Raji (cell line): Measurements from ENCODE around the gene SNTB2.

Experiments used
- POLR2A ChIP-seq: IDR thresholded peaks from 2 replicates; pipeline ENCODE4 v1.6.1; 2011; ENCODE audit warnings: low read depth, low read length, control low read depth; ENCODE audit not compliant: insufficient read depth

The SNTB2 gene

GRCh38 chr16:69197573-69197972 lies 10.6 kb downstream of the SNTB2 start:
- TF ChIP-seq POLR2A: no peak

GRCh38 chr16:69199382-69199781 lies 12.4 kb downstream of the SNTB2 start:
- TF ChIP-seq POLR2A: no peak

DNA sequence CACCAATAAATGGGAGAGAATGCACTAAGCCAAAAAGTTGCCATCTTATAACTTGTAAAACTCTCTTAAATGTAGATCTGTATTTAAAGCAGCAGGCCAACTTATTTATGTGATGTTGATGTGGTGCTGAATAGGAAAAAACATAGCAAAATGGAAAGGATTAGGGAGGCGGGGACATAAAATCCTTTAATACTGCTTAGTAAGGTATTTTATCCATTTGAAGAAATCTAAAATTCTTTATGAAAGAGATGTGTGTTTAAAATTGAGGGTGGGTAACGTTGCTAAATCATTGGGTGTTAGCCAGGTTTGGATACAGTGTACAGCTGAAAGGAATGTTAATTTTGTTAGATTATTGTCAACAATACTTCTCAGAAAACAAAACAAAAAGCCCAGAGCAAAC lies 14.3 kb downstream of the SNTB2 start:
- TF ChIP-seq POLR2A: no peak

GRCh38 chr16:69201787-69202186 lies 14.8 kb downstream of the SNTB2 start:
- TF ChIP-seq POLR2A: no peak

DNA sequence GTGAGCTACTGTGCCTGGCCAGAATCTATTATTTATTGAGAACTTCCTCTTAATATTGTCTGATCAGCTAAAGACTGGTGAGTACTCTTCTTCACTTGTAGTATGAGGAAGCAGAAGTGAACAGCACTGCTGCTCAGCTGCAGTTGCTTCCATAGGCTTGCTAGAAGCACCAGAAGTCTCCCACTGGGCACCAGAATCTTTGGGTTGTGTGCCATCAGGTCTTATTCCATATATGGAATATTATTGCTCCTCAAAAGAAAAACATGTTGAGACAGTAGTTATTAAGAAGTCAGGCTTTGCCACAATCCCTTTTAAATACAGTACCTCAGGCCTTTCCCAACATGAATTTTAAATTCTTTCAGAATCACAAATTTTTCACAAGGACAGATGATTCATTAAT lies 17.2 kb downstream of the SNTB2 start:
- TF ChIP-seq POLR2A: no peak

- no peak for TF ChIP-seq POLR2A
Measured at GRCh38 chr16:69209735-69210134, 22.8 kb downstream of the SNTB2 start.

GRCh38 chr16:69217433-69217832 lies 30.5 kb downstream of the SNTB2 start:
- no peak for TF ChIP-seq POLR2A

- no peak for TF ChIP-seq POLR2A
Measured at GRCh38 chr16:69219279-69219678, 32.3 kb downstream of the SNTB2 start.

DNA sequence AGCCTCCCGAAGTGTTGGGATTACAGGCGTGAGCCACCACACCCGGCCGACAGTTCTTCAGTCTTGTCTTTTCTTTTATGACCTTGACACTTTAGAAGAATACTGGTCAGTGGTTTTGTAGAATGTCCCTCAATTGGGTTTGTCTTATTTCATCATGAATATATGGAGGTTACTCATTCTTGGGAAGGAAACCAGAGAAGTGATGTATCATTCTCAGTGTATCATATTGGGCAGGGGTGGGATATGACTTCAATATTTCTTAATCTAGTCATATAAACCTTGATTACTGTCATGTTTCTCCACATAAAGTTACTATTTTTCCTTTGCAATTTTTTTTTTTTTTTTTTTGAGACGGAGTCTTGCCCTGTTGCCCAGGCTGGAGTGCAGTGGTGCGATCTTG lies 36.9 kb downstream of the SNTB2 start:
- no peak for TF ChIP-seq POLR2A

DNA sequence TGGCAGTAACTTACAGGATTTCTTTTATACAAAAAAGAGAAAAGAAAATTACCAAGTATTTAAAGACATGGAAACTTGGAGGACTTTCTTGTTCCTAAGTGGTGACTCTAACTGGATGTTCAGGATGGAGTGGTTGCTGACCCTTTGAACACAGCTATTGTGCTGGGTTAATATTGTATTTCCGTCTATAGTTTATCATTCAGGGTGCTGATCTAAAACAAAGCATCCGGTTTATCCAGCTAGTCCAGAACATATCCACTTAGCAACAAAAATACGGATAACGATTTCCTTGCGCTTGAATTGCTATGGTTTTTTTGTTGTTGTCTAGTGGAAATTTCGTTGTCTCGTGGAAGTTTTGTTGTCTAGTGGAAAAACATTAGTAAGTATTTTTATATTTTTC lies 38.2 kb downstream of the SNTB2 start:
- no peak for TF ChIP-seq POLR2A

DNA sequence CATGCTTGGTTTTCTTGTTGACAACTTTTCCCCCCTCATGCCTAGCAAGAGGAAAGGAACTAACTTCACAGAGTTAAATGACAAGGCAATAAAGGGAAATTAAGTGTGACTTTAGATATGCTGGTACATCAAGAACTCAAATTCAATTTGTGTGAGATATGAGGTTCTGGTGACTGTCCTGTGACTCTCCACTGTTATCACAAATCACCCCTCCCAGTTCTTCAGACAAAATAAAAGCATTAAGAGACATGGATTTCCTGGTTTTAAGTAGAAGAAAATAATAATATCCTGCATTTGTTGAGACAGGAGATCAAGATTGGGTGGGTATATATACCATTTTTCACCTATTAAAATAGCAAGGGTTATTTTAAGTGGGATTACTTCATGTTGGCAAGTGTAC lies 46.2 kb downstream of the SNTB2 start:
- TF ChIP-seq POLR2A: no peak

- TF ChIP-seq POLR2A: no peak
Measured at GRCh38 chr16:69234460-69234859, 47.5 kb downstream of the SNTB2 start.

DNA sequence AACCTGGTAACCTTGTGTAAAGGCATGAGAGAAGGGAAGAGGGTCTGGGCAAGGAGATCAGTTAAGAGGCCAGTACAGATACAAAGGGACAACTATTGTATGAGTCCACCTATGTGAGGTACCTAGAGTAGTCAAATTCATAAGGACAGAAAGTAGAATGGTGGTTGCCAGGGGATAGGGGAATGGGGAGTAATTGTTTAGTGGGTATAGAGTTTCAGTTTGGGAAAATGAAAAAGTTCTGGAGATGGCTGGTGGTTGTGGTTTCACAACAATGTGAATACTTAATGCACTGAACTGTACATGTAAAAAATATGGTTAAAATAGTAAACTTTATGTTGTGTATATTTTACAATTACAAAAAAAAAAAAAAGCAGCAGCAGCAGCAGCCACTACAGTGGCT lies 49.4 kb downstream of the SNTB2 start:
- no peak for TF ChIP-seq POLR2A

DNA sequence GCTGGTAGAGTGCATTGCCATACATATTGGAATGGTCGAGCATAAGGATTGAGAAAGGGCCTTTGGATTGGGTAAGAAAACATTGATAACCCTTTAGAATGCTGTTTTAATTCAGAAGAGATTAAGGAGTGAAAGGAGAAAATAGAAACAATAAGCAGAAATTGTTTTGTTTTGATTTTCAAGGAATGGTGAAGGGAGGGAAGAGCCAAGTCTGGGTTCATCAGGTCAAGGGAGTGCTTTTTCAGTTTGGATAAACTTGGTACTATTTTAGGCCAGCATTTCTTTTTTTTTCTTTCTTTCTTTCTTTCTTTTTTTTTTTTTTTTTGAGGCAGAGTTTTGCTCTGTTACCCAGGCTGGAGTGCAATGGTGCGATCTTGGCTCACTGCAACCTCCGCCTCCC lies 50.3 kb downstream of the SNTB2 start:
- TF ChIP-seq POLR2A: no peak

DNA sequence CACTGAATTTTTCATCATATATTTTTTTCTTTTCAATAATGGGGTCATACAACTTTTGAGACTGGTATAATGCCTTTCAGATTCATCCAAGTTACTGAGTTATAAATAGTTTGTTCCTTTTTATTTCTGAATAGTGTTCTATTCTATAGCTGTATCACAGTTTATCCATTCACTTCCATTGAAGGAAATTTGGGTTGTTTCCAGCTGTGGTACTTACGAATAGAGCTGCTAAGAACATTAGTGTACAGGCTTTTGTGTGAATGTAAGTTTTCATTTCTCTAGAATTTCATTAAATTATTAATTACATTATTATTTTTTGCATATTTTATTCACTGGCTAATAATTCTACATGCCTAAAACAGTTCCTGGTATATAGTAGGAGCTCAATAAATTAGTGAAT lies 52.9 kb downstream of the SNTB2 start:
- TF ChIP-seq POLR2A: no peak

DNA sequence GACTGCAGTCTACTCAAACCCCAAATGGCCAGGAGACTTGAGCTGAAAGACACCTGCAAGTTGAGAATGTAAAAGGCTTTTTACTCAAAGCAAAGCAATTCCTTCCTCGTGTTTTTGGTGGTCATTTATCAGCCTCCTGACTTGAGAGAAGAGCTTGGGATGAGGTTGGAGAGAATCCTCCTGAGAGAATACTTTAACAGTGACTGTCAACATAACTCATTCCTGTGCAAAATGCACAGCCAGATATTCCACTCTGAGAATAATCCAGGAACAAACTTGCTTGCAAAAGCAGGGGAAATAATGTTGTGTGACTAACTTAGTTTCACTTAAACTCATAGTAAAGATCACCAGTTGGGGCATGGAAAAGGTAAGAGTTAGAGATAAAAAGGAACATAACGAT lies 53.4 kb downstream of the SNTB2 start:
- no peak for TF ChIP-seq POLR2A

- TF ChIP-seq POLR2A: no peak
Measured at GRCh38 chr16:69241926-69242325, 55.0 kb downstream of the SNTB2 start.

DNA sequence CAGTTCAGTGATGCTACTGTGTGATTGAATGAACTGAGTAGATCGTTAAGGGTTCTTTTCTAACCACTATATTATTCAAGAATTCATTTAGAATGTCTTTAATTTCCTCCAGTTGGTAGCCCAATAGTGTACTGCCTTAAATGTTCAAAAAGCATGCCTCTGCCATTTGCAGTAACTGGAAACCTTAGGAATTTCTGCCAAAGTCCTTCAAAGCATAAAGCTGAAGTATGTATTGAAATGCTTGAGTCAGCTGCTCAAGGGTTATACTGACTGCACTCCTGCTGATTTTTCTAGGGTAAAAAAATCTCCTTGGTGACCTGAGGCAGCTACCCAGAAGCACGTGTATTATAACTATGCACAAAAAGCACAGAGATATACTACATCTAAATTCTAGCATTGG lies 56.5 kb downstream of the SNTB2 start:
- no peak for TF ChIP-seq POLR2A

GRCh38 chr16:69244336-69244735 lies 57.4 kb downstream of the SNTB2 start:
- no peak for TF ChIP-seq POLR2A

GRCh38 chr16:69250081-69250480 lies 63.1 kb downstream of the SNTB2 start:
- no peak for TF ChIP-seq POLR2A
